ENCODE data around the gene LRRC1. TPM values are rescaled to one million over a fixed set of nuclear protein-coding genes. Genes with fewer than 3 reads are reported as not detected.

Gene LRRC1
- total and polyA plus RNA-seq, 2 experiments from 2014 or later: 11.3 to 16.6 TPM

GRCh38 chr6:53951383-53951782 lies 156.6 kb downstream of the LRRC1 start:
- Histone ChIP-seq H3K36me3 (ENCODE audit: insufficient read depth) (no peaks in the 10 kb centered on the region), H3K79me2 (replicated peaks; ENCODE audit: insufficient read depth) (no peaks in the 10 kb centered on the region), H3K9me2 (ENCODE audit: insufficient read depth) (no peaks in the 10 kb centered on the region; the same call in 1 of the 2 replicates), H4K20me1 (replicated peaks; ENCODE audit: insufficient read depth) (no peaks in the 10 kb centered on the region; the same call in 1 of the 2 replicates), H3K4me2 (no peak overlapping the region), H3K27ac (ENCODE audit: low read depth) (no peak overlapping the region), H3K4me1 (ENCODE audit: insufficient read depth) (no peaks in the 10 kb centered on the region), H3F3A (replicated peaks; ENCODE audit: low read depth) (no peaks in the 10 kb centered on the region), H2AFZ (no peak overlapping the region), H3K27me3 (ENCODE audit: insufficient read depth) (no peaks in the 10 kb centered on the region), H3K4me3 (no peak overlapping the region)
- no peak for TF ChIP-seq STAT1 (IDR thresholded peaks at IDR 0.05; ENCODE audit: unreplicated experiment)
- TF ChIP-seq, protein P1, sequence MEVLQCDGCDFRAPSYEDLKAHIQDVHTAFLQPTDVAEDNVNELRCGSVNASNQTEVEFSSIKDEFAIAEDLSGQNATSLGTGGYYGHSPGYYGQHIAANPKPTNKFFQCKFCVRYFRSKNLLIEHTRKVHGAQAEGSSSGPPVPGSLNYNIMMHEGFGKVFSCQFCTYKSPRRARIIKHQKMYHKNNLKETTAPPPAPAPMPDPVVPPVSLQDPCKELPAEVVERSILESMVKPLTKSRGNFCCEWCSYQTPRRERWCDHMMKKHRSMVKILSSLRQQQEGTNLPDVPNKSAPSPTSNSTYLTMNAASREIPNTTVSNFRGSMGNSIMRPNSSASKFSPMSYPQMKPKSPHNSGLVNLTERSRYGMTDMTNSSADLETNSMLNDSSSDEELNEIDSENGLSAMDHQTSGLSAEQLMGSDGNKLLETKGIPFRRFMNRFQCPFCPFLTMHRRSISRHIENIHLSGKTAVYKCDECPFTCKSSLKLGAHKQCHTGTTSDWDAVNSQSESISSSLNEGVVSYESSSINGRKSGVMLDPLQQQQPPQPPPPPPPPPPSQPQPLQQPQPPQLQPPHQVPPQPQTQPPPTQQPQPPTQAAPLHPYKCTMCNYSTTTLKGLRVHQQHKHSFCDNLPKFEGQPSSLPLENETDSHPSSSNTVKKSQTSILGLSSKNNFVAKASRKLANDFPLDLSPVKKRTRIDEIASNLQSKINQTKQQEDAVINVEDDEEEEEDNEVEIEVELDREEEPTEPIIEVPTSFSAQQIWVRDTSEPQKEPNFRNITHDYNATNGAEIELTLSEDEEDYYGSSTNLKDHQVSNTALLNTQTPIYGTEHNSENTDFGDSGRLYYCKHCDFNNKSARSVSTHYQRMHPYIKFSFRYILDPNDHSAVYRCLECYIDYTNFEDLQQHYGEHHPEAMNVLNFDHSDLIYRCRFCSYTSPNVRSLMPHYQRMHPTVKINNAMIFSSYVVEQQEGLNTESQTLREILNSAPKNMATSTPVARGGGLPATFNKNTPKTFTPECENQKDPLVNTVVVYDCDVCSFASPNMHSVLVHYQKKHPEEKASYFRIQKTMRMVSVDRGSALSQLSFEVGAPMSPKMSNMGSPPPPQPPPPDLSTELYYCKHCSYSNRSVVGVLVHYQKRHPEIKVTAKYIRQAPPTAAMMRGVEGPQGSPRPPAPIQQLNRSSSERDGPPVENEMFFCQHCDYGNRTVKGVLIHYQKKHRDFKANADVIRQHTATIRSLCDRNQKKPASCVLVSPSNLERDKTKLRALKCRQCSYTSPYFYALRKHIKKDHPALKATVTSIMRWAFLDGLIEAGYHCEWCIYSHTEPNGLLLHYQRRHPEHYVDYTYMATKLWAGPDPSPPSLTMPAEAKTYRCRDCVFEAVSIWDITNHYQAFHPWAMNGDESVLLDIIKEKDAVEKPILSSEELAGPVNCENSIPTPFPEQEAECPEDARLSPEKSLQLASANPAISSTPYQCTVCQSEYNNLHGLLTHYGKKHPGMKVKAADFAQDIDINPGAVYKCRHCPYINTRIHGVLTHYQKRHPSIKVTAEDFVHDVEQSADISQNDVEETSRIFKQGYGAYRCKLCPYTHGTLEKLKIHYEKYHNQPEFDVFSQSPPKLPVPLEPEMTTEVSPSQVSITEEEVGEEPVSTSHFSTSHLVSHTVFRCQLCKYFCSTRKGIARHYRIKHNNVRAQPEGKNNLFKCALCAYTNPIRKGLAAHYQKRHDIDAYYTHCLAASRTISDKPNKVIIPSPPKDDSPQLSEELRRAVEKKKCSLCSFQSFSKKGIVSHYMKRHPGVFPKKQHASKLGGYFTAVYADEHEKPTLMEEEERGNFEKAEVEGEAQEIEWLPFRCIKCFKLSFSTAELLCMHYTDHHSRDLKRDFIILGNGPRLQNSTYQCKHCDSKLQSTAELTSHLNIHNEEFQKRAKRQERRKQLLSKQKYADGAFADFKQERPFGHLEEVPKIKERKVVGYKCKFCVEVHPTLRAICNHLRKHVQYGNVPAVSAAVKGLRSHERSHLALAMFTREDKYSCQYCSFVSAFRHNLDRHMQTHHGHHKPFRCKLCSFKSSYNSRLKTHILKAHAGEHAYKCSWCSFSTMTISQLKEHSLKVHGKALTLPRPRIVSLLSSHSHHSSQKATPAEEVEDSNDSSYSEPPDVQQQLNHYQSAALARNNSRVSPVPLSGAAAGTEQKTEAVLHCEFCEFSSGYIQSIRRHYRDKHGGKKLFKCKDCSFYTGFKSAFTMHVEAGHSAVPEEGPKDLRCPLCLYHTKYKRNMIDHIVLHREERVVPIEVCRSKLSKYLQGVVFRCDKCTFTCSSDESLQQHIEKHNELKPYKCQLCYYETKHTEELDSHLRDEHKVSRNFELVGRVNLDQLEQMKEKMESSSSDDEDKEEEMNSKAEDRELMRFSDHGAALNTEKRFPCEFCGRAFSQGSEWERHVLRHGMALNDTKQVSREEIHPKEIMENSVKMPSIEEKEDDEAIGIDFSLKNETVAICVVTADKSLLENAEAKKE (CRISPR knock-in tag; IDR thresholded peaks at IDR 0.05): no peak
- no peak for TF ChIP-seq NANOG (IDR thresholded peaks at IDR 0.05; ENCODE audit: borderline replicate concordance)
- no peak for TF ChIP-seq ZNF331 (CRISPR knock-in tag; IDR thresholded peaks at IDR 0.05; ENCODE audit: low read depth)
- no peak for TF ChIP-seq POLR2AphosphoS5 (IDR thresholded peaks at IDR 0.05; ENCODE audit: low read depth)
- no peak for TF ChIP-seq CTCF (conservative IDR thresholded peaks at IDR 0.05; ENCODE audit: low read depth in 2 of 2)
- TF ChIP-seq EZH2 (IDR thresholded peaks at IDR 0.05; ENCODE audit: low read depth, unreplicated experiment): no peak
- TF ChIP-seq CREB1 (CRISPR knock-in tag; IDR thresholded peaks at IDR 0.05; ENCODE audit: low read depth): no peak
- TF ChIP-seq JUNB (IDR thresholded peaks at IDR 0.05; ENCODE audit: unreplicated experiment): no peak
- ATAC-seq (no peak), DNase-seq (ENCODE audit: low spot score) (no peak)
- peaks cover 4% of the 10 kb centered on the region; the same call in 1 of the 3 replicates for H3K4me1 Mint-ChIP-seq
- H3K9me3 Mint-ChIP-seq: peaks cover 22% of the 10 kb centered on the region; the same call in 2 of the 3 replicates
- no peak overlapping the region for H3K27ac Mint-ChIP-seq
- H3K27me3 Mint-ChIP-seq (ENCODE audit: insufficient read depth, low read depth, poor library complexity): peaks cover 4% of the 10 kb centered on the region
- H3K36me3 Mint-ChIP-seq (ENCODE audit: low read depth): no peaks in the 10 kb centered on the region; the same call in 2 of the 3 replicates
- no peak overlapping the region for H3K4me3 Mint-ChIP-seq
